Measurements from ENCODE around the gene NRG4. TPM values are rescaled to one million over a fixed set of nuclear protein-coding genes. Genes with fewer than 3 reads are reported as not detected.

The NRG4 gene
- total and polyA plus RNA-seq, 2 experiments from 2014 or later: 0.15 to 1.2 TPM

- H3K36me3 ChIP-seq: peaks cover 7% of the 10 kb centered on the region
- no peaks in the 10 kb centered on the region for H3K9me3 ChIP-seq (ENCODE audit: low read depth)
- H3K4me3 ChIP-seq: no peak overlapping the region
- DNase-seq (ENCODE audit: low read depth in 1 of 2, low spot score in 1 of 2): no peak
- no peaks in the 10 kb centered on the region for H3K27me3 ChIP-seq
- TF ChIP-seq, protein P1, sequence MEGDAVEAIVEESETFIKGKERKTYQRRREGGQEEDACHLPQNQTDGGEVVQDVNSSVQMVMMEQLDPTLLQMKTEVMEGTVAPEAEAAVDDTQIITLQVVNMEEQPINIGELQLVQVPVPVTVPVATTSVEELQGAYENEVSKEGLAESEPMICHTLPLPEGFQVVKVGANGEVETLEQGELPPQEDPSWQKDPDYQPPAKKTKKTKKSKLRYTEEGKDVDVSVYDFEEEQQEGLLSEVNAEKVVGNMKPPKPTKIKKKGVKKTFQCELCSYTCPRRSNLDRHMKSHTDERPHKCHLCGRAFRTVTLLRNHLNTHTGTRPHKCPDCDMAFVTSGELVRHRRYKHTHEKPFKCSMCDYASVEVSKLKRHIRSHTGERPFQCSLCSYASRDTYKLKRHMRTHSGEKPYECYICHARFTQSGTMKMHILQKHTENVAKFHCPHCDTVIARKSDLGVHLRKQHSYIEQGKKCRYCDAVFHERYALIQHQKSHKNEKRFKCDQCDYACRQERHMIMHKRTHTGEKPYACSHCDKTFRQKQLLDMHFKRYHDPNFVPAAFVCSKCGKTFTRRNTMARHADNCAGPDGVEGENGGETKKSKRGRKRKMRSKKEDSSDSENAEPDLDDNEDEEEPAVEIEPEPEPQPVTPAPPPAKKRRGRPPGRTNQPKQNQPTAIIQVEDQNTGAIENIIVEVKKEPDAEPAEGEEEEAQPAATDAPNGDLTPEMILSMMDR (IDR thresholded peaks at IDR 0.05; ENCODE audit: low read depth, low read length): no peak
- H3K4me1 ChIP-seq (ENCODE audit: low read depth): peaks cover under 1% of the 10 kb centered on the region
- H3K27ac ChIP-seq: peak overlapping the region; percentile 1
Measured at GRCh38 chr15:75895731-75896130, 116.5 kb downstream of the NRG4 start.

DNA sequence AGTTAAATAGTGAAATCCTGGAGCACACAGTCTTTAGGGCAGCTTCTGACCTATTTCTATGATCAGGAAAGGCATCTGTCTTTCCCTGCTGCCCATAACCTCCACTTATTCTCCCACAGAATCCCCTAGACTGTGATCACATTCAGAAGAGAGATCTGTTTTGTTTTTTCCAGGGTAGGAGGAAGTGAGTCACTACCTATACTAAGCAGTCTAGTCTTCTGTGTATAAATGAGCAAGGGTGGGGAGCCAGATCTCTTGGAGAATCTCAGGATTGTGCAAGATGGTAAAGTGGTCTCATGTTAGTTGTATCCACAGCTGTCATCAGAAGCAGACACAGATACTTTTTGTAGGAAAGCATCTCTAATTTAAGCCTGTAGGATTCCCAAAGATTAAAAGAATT is 120.3 kb downstream of the NRG4 start:
- Histone ChIP-seq H3K36me3 (peaks cover 9% of the 10 kb centered on the region), H3K9me3 (ENCODE audit: low read depth) (no peaks in the 10 kb centered on the region), H3K4me3 (no peak overlapping the region), H3K27ac (no peak overlapping the region), H3K4me1 (ENCODE audit: low read depth) (no peaks in the 10 kb centered on the region), H3K27me3 (no peaks in the 10 kb centered on the region)
- TF ChIP-seq, protein P1 (IDR thresholded peaks at IDR 0.05; ENCODE audit: low read depth, low read length): no peak
- DNase-seq (ENCODE audit: low read depth in 1 of 2, low spot score in 1 of 2): peak in 1 of 2 donors; percentile 80

Other genes starting within 250 kb of the NRG4 start
- 27.0 and 36.7 TPM in 2 replicates for gene UBE2Q2, start 169.0 kb downstream of the NRG4 start, total RNA-seq
- gene UBE2Q2, start 169.0 kb downstream of the NRG4 start, polyA plus RNA-seq: 33.7 and 50.1 TPM in 2 replicates
- gene FBXO22, start 108.5 kb downstream of the NRG4 start, total RNA-seq: 34.7 and 35.7 TPM in 2 replicates
- gene FBXO22, start 108.5 kb downstream of the NRG4 start, polyA plus RNA-seq: 50.9 and 77.0 TPM in 2 replicates
- gene TMEM266, start 47.6 kb upstream of the NRG4 start, total RNA-seq: 0.74 and 1.5 TPM in 2 replicates
- gene TMEM266, start 47.6 kb upstream of the NRG4 start, polyA plus RNA-seq: 0.10 and 0.12 TPM in 2 replicates

Measured in cardiac muscle cell (in vitro differentiated cells and primary cell).